PC-9 (cell line): ENCODE measurements around the gene CEACAM21. TPM values are rescaled to one million over a fixed set of nuclear protein-coding genes. Genes with fewer than 3 reads are reported as not detected.

ENCODE experiments used
- BruUV-seq: library from RNA; stranded (reverse); fragments of 400-500 nt; replicated peaks from 2 replicates; lab custom pipeline; 2021; lab: Mats Ljungman, UMichigan
- CTCF ChIA-PET: fragments of 300-600 bp; sonication (Branson Sonifier 250); formaldehyde crosslinking; loops from one replicate; lab custom pipeline; 2022; ENCODE audit warnings: antibody characterized with exemption; lab: Charles Lee
- POLR2A ChIA-PET: fragments of 300-600 bp; sonication (Branson Sonifier 250); formaldehyde crosslinking; loops from one replicate; lab custom pipeline; 2022; ENCODE audit warnings: antibody characterized with exemption; ENCODE audit not compliant: unreplicated experiment; lab: Charles Lee
- DNase-seq, 2 experiments: peaks; one replicate each; pipeline versions ENCODE4 v3.0.0 to v3.0.0-alpha.2; 2015 to 2022; ENCODE audit warnings: mixed read lengths in 1 of 2
- H2AFZ ChIP-seq: fragments of 200-600 bp; sonication (generic); 2 replicates; pipeline ENCODE4 v1.8.1; 2017; ENCODE audit warnings: antibody characterized with exemption
- H3F3A ChIP-seq: fragments of 200-600 bp; sonication (generic); 2 replicates; pipeline ENCODE4 v1.8.1; 2017; ENCODE audit warnings: antibody characterized with exemption, mild to moderate bottlenecking, low read depth; ENCODE audit not compliant: insufficient read depth
- H3K27ac ChIP-seq: fragments of 200-600 bp; sonication (generic); 2 replicates; pipeline ENCODE4 v1.6.1; 2016; ENCODE audit warnings: mixed run types
- H3K27me3 ChIP-seq: fragments of 200-600 bp; sonication (generic); 2 replicates; pipeline ENCODE4 v1.6.1; 2016; ENCODE audit warnings: low read depth, mixed run types; ENCODE audit not compliant: insufficient read depth
- H3K36me3 ChIP-seq: fragments of 200-600 bp; sonication (generic); 2 replicates; pipeline ENCODE4 v1.6.1; 2016; ENCODE audit warnings: low read depth, mixed run types
- H3K4me1 ChIP-seq: fragments of 200-600 bp; sonication (generic); replicated peaks from 2 replicates; pipeline ENCODE4 v1.6.1; 2016; ENCODE audit warnings: mixed run types; ENCODE audit not compliant: insufficient read depth
- H3K4me2 ChIP-seq: fragments of 200-600 bp; sonication (generic); 2 replicates; pipeline ENCODE4 v1.6.1; 2017; ENCODE audit warnings: mixed run types
- H3K4me3 ChIP-seq: fragments of 200-600 bp; sonication (generic); 2 replicates; pipeline ENCODE4 v1.6.1; 2016; ENCODE audit warnings: mixed run types
- H3K79me2 ChIP-seq: fragments of 200-600 bp; sonication (generic); 2 replicates; pipeline ENCODE4 v1.6.1; 2017; ENCODE audit warnings: low read depth, mixed run types
- H3K9me2 ChIP-seq: fragments of 200-600 bp; sonication (generic); 2 replicates; pipeline ENCODE4 v1.8.1; 2017; ENCODE audit warnings: mild to moderate bottlenecking; ENCODE audit not compliant: insufficient read depth
- H3K9me3 ChIP-seq: fragments of 200-600 bp; sonication (generic); 2 replicates; pipeline ENCODE4 v1.8.1; 2016; ENCODE audit warnings: low read depth; ENCODE audit not compliant: insufficient read depth
- H4K20me1 ChIP-seq: fragments of 200-600 bp; sonication (generic); 2 replicates; pipeline ENCODE4 v1.8.1; 2017; ENCODE audit not compliant: insufficient read depth
- CTCF ChIP-seq: fragments of 200-600 bp; sonication (generic); conservative IDR thresholded peaks from 2 replicates; pipeline ENCODE4 v1.6.1; 2017; ENCODE audit warnings: mixed run types, antibody characterized with exemption, mild to moderate bottlenecking, moderate library complexity
- EZH2 ChIP-seq: fragments of 200-600 bp; sonication (generic); IDR thresholded peaks from 2 replicates; pipeline ENCODE4 v1.8.0; 2017; ENCODE audit warnings: antibody characterized with exemption, low read depth
- intact Hi-C: fragments of 100-400 bp; cut with micrococcal nuclease; formaldehyde crosslinking; loops from one replicate; pipeline ENCODE4 v1.10.0; 2022; ENCODE audit not compliant: unreplicated experiment
- total RNA-seq: library from RNA; stranded (reverse); gene quantifications from 2 replicates; pipeline ENCODE4 v1.2.3, GENCODE V29; 2021

The CEACAM21 gene
- total RNA-seq, 1 experiment from 2014 or later = not detected

GRCh38 chr19:41595890-41596280 lies 19.9 kb downstream of the CEACAM21 start:
- Histone ChIP-seq H3K79me2 (no peaks in the 10 kb centered on the region), H2AFZ (no peak overlapping the region), H3K27ac (no peak overlapping the region), H3F3A (no peaks in the 10 kb centered on the region), H4K20me1 (no peaks in the 10 kb centered on the region), H3K9me2 (no peaks in the 10 kb centered on the region), H3K4me2 (no peak overlapping the region), H3K36me3 (no peaks in the 10 kb centered on the region), H3K27me3 (peaks cover 7% of the 10 kb centered on the region; the same call in 1 of the 2 replicates), H3K9me3 (no peaks in the 10 kb centered on the region), H3K4me1 (no peaks in the 10 kb centered on the region), H3K4me3 (no peak overlapping the region)
- ChIA-PET POLR2A (no interaction called here), CTCF (no interaction called here)
- no peak for DNase-seq
- TF ChIP-seq CTCF (no peak), EZH2 (no peak)
- intact Hi-C loops = loop anchor here (1.0 to 5.0 kb wide), 2 partner anchors 147 to 151 kb away; no protein-coding TSS in a partner anchor
- BruUV-seq = no TSS peak

DNA sequence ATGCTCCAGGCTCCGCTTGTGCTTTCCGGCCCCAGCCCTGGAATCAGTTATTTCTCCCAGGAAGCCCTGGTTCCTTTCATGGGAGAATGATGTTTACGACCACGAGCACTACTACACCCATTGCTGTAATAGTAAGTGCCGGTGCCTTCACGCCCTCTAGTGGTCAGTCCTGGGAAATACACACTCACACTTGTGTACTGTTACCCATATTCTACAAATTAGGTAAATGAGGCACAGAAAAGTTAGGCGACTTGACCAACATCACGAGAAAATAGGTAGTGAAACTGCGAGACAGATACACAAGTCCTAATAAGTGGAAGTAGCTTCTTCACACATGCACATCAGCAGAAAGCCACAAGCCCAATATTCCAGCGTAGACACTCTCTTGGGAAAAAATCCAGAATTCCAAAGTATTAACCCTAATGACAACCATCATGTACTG lies 21.7 kb downstream of the CEACAM21 start:
- no peak overlapping the region for H3K27ac ChIP-seq
- DNase-seq = peak; percentile 51 to 60
- H2AFZ ChIP-seq = no peak overlapping the region
- H3K36me3 ChIP-seq = no peaks in the 10 kb centered on the region
- POLR2A ChIA-PET = no interaction called here
- TF ChIP-seq EZH2 (no peak), CTCF (peak; percentile 97)
- H3K79me2 ChIP-seq = no peaks in the 10 kb centered on the region
- intact Hi-C loops = loop anchor here (5.0 kb wide), 1 partner anchor 150 kb away; no protein-coding TSS in a partner anchor
- BruUV-seq = no TSS peak
- no peak overlapping the region for H3K4me2 ChIP-seq
- H3K27me3 ChIP-seq = peaks cover 21% of the 10 kb centered on the region
- no peaks in the 10 kb centered on the region for H4K20me1 ChIP-seq
- H3K9me2 ChIP-seq = no peaks in the 10 kb centered on the region
- CTCF ChIA-PET = no interaction called here
- no peaks in the 10 kb centered on the region for H3K4me1 ChIP-seq
- H3F3A ChIP-seq = no peaks in the 10 kb centered on the region
- H3K4me3 ChIP-seq = no peak overlapping the region
- no peaks in the 10 kb centered on the region for H3K9me3 ChIP-seq

- no peaks in the 10 kb centered on the region for H3K4me1 ChIP-seq
- H3K27me3 ChIP-seq = peaks cover 38% of the 10 kb centered on the region
- H2AFZ ChIP-seq = no peak overlapping the region
- POLR2A ChIA-PET = no interaction called here
- H3K9me2 ChIP-seq = no peaks in the 10 kb centered on the region
- no peaks in the 10 kb centered on the region for H3F3A ChIP-seq
- no peak for TF ChIP-seq CTCF
- no peak for TF ChIP-seq EZH2
- no peaks in the 10 kb centered on the region for H3K36me3 ChIP-seq
- H4K20me1 ChIP-seq = no peaks in the 10 kb centered on the region
- no peak overlapping the region for H3K27ac ChIP-seq
- no peak overlapping the region for H3K4me3 ChIP-seq
- CTCF ChIA-PET = interaction anchor here (0.6 kb wide), 1 partner anchor 150 kb away, joined by 3 read pairs; no protein-coding TSS in a partner anchor
- intact Hi-C loops = loop anchor here (5.0 kb wide), 1 partner anchor 148 kb away; no protein-coding TSS in a partner anchor
- no peaks in the 10 kb centered on the region for H3K79me2 ChIP-seq
- H3K4me2 ChIP-seq = no peak overlapping the region
- DNase-seq = no peak
- no TSS peak for BruUV-seq
- H3K9me3 ChIP-seq = no peaks in the 10 kb centered on the region
These were observed 23.4 kb downstream of the CEACAM21 start for GRCh38 chr19:41599175-41599966.
